A673 (cell line): ENCODE measurements around the gene COL4A1.

Experiments
- CTCF ChIP-seq: fragments of 300-800, 200-600 bp; sonication (generic); conservative IDR thresholded peaks from 2 replicates; pipeline ENCODE4 v1.5.1; 2017; ENCODE audit warnings: low read depth, mild to moderate bottlenecking, antibody characterized with exemption, low read length, moderate library complexity, mixed read lengths
- EZH2 ChIP-seq: fragments of 200-600 bp; sonication (generic); IDR thresholded peaks from 2 replicates; pipeline ENCODE4 v1.6.1; 2017; ENCODE audit warnings: borderline replicate concordance, low read depth, mild to moderate bottlenecking, mixed read lengths, antibody characterized with exemption, low read length; ENCODE audit not compliant: poor library complexity, severe bottlenecking

DNA sequence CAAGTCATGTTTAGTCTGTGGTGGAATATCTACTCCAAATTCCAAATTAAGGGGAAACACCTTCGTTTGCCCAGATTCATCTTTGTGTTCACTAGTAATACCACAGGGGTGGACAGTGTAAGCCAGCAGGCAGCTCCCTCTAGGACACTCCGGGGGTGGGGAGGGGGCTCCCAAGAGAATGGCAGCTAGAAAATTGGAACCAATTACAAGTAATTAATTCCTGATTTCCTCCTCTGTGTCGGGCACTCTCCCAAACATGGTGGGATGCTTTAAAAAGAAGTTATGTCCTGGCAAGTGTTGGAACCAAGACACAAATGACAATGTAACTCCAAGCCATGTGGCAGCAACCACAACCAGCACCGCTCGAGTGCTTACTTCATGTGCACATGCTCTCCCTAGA lies 5.9 kb downstream of the COL4A1 start:
- no peak for TF ChIP-seq CTCF
- TF ChIP-seq EZH2, result no peak
